Spleen (tissue), 7 donors: Measurements from ENCODE around the gene DCAF8.

Experiments
- POLR2A ChIP-seq, 3 donors: fragments of 450-650 bp; IDR thresholded peaks; one replicate each; pipeline ENCODE4 v1.5.1; 2017; ENCODE audit warnings: antibody characterized with exemption in 3 of 3, mild to moderate bottlenecking in 1 of 3
- TF ChIP-seq, protein P1 (sequence below), 11 experiments: fragments of 200-600 bp in 7 of 11; fragments of 450-650 bp in 4 of 11; sonication (generic) in 4 of 11; IDR thresholded peaks in 8 of 11; conservative IDR thresholded peaks in 3 of 11; 1 replicate in 7 of 11; 2 replicates in 4 of 11; pipeline versions ENCODE4 v1.4.0 to v1.8.0; 2016 to 2021; ENCODE audit warnings: antibody characterized with exemption in 11 of 11, inconsistent platforms in 4 of 11, mild to moderate bottlenecking in 1 of 11
- donor health status: DM: no; HTN: no; CAD: no; lungs with moderate emphysema.
- donor health status: DM: no; HTN: no; CAD: no.
- donor health status: DM: no; HTN: no; CAD: no.

DNA sequence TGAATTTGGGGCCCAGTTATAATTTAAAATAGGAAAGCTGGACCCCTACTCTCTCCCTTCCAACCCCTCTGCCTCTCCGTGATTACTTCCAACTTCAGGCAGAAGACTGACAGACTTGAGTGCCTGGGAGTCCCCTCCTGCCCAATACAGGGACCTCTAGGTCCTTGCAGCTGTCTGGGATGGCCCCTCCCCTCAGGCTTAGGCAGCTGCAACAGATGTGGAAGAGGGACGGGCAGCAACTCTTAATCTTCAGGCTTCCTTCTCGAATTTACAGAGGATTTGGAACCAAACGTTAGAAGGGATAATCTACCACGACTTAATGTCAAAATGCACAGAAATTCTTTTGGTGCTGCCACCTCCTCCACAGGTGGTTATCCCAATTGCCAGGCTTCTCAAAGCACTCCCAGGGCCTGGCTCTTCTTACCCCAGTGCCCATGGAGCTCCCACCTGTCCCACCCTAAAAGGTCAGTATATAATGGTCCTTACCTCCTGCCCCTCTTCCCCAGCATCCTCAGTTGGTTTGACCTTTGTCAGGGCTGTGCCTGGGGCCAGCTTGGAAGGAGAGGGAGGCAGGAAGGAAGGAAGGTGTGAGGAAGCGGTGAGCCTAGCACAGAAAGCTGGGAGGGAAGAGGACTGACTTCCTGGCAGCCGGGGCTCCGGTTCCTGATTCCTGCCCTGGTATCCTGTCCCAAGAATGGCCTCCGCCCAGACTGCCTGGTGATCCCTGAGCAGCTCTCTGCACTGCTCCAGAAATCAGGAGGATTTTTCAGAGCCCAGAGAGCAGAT is 54.4 kb downstream of the DCAF8 start:
- TF ChIP-seq, protein P1, sequence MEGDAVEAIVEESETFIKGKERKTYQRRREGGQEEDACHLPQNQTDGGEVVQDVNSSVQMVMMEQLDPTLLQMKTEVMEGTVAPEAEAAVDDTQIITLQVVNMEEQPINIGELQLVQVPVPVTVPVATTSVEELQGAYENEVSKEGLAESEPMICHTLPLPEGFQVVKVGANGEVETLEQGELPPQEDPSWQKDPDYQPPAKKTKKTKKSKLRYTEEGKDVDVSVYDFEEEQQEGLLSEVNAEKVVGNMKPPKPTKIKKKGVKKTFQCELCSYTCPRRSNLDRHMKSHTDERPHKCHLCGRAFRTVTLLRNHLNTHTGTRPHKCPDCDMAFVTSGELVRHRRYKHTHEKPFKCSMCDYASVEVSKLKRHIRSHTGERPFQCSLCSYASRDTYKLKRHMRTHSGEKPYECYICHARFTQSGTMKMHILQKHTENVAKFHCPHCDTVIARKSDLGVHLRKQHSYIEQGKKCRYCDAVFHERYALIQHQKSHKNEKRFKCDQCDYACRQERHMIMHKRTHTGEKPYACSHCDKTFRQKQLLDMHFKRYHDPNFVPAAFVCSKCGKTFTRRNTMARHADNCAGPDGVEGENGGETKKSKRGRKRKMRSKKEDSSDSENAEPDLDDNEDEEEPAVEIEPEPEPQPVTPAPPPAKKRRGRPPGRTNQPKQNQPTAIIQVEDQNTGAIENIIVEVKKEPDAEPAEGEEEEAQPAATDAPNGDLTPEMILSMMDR (IDR thresholded peaks at IDR 0.05 in 8 of 11, conservative IDR thresholded peaks at IDR 0.05 in 3 of 11) = no peak
- no peak for TF ChIP-seq POLR2A (IDR thresholded peaks at IDR 0.05)
